Type B pancreatic cell (in vitro differentiated cells): ENCODE data around the gene ZNF316. TPM values are rescaled to one million over a fixed set of nuclear protein-coding genes. Genes with fewer than 3 reads are reported as not detected.

Source experiments
- DNase-seq: peaks from one replicate; pipeline ENCODE4 v3.0.0; 2021; ENCODE audit warnings: mixed read lengths; ENCODE audit not compliant: unreplicated experiment; ENCODE audit errors: extremely low spot score
- H3K27ac Mint-ChIP-seq: 2 replicates; pipeline ENCODE4 v1.8.0; 2021; ENCODE audit warnings: mild to moderate bottlenecking, mixed read lengths
- H3K27me3 Mint-ChIP-seq: 2 replicates; pipeline ENCODE4 v1.8.0; 2021; ENCODE audit warnings: mixed read lengths
- H3K36me3 Mint-ChIP-seq: 2 replicates; pipeline ENCODE4 v1.8.0; 2021; ENCODE audit warnings: mixed read lengths
- H3K4me1 Mint-ChIP-seq: one replicate; pipeline ENCODE4 v1.8.0; 2021; ENCODE audit warnings: mixed read lengths; ENCODE audit not compliant: unreplicated experiment
- H3K4me3 Mint-ChIP-seq: 2 replicates; pipeline ENCODE4 v1.8.0; 2021; ENCODE audit warnings: mild to moderate bottlenecking, mixed read lengths
- H3K9me3 Mint-ChIP-seq: 2 replicates; pipeline ENCODE4 v1.8.0; 2021; ENCODE audit warnings: mixed read lengths
- total RNA-seq: library from RNA; stranded (reverse); gene quantifications from 2 replicates; pipeline ENCODE4 v1.2.1, GENCODE V29; 2021; ENCODE audit warnings: low replicate concordance
- TF ChIP-seq, protein P1 (sequence below): fragments of 200-600 bp; sonication (generic); conservative IDR thresholded peaks from 2 replicates; pipeline ENCODE4 v1.5.0; 2021; ENCODE audit warnings: antibody characterized with exemption, mild to moderate bottlenecking

Gene ZNF316
- total RNA-seq, 1 donor from 2014 or later = 46.8 TPM

DNA sequence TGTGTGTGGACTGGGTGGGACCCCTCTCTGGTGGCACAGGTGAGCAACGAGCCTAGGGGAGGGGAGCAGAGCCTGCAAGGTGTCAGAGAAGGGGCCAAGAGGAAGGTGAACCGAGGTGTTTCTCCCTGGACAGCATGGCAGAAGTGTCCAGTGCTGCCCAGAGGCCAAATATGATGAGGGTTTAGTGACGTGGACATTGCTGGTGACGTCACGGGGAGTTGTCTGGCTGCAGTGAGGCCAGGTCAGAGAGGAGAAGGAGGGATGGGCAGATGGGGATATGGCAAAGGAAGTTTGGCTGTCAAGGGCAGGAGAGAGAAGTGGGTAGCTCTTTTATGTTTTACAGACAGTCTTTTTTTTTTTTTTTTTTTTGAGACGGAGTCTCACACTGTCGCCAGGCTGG, 24.3 kb upstream of the ZNF316 start:
- Mint-ChIP-seq H3K27me3 (peaks cover 3% of the 10 kb centered on the region), H3K4me1 (peaks cover 4% of the 10 kb centered on the region), H3K9me3 (no peaks in the 10 kb centered on the region), H3K27ac (no peak overlapping the region), H3K36me3 (no peaks in the 10 kb centered on the region), H3K4me3 (peak overlapping the region; percentile 69)
- DNase-seq = no peak
- TF ChIP-seq, protein P1, sequence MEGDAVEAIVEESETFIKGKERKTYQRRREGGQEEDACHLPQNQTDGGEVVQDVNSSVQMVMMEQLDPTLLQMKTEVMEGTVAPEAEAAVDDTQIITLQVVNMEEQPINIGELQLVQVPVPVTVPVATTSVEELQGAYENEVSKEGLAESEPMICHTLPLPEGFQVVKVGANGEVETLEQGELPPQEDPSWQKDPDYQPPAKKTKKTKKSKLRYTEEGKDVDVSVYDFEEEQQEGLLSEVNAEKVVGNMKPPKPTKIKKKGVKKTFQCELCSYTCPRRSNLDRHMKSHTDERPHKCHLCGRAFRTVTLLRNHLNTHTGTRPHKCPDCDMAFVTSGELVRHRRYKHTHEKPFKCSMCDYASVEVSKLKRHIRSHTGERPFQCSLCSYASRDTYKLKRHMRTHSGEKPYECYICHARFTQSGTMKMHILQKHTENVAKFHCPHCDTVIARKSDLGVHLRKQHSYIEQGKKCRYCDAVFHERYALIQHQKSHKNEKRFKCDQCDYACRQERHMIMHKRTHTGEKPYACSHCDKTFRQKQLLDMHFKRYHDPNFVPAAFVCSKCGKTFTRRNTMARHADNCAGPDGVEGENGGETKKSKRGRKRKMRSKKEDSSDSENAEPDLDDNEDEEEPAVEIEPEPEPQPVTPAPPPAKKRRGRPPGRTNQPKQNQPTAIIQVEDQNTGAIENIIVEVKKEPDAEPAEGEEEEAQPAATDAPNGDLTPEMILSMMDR = no peak

DNA sequence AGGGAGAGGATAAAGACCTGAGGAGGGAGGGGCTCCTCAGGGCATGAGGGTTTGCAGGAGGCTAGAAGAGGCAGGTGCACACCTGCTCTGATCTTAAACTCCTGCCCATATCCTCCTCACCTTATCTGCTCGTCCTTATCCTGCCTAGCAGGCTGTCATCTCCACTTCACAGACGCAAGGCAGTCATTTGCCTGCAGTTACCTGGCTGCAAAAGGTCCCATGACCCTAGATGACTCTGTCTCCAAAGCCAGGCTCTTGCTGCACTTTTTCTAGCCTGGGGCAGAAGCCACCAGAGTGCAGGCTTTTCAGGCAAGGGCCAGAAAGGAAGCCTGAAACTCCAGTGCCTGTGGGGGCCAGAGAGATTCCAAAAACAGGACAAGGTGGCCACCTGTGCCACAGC, 23.4 kb upstream of the ZNF316 start:
- Mint-ChIP-seq H3K4me1 (peaks cover 4% of the 10 kb centered on the region), H3K27me3 (peaks cover 3% of the 10 kb centered on the region), H3K4me3 (peak overlapping the region; percentile 69), H3K9me3 (no peaks in the 10 kb centered on the region), H3K27ac (no peak overlapping the region), H3K36me3 (no peaks in the 10 kb centered on the region)
- DNase-seq = no peak
- TF ChIP-seq, protein P1 = no peak

DNA sequence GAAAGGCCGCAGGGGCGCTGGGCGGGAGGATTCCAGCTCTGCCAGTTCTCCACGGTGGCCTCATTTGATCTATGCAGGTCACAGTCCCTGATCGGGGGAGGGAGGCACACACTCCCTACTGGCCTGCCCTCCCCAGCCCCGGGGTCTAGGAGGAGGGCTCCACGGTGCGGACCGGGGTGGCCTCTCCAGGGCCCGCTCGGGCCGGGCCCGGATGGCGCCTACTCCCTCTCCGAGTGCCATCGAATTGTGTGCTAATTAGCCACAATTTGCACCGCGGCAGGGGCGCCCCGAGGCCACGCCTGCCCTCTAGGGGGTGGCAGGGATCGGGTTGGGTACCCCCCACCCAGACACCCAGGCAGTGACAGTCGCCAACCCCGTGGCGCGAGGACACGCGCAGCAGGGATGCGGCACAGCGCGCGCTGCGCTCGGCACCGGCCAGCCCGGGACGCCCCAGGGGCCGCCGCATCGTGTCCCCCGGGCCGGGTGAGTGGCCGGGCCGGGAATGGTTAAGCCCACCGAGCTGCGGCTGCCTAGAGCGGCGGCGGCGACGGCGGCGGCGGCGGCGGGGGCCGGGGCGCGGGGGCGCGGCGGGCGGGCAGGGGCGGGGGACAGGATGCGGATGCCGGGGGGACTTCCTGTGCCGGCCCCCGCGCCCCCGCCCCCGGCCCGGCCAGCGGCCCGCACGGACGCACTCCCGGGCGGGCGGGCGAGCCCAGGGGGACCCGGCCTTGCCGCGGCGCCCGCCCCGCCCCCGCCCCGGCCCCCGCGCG, 22.0 kb upstream of the ZNF316 start, which contains the start of gene ZNF853:
ZNF853 (plus strand) TSS at position 658 of the 770 bp plus-strand sequence. CDS start 565 bp downstream, outside the sequence.
- DNase-seq = no peak
- H3K4me1 Mint-ChIP-seq = peaks cover 4% of the 10 kb centered on the region
- TF ChIP-seq, protein P1 = no peak
- peaks cover 3% of the 10 kb centered on the region for H3K27me3 Mint-ChIP-seq
- no peaks in the 10 kb centered on the region for H3K9me3 Mint-ChIP-seq
- H3K36me3 Mint-ChIP-seq = no peaks in the 10 kb centered on the region
- peak within 1 kb of the TSS; percentile 91 for H3K4me3 Mint-ChIP-seq
- H3K27ac Mint-ChIP-seq = no peak within 1 kb of the TSS

DNA sequence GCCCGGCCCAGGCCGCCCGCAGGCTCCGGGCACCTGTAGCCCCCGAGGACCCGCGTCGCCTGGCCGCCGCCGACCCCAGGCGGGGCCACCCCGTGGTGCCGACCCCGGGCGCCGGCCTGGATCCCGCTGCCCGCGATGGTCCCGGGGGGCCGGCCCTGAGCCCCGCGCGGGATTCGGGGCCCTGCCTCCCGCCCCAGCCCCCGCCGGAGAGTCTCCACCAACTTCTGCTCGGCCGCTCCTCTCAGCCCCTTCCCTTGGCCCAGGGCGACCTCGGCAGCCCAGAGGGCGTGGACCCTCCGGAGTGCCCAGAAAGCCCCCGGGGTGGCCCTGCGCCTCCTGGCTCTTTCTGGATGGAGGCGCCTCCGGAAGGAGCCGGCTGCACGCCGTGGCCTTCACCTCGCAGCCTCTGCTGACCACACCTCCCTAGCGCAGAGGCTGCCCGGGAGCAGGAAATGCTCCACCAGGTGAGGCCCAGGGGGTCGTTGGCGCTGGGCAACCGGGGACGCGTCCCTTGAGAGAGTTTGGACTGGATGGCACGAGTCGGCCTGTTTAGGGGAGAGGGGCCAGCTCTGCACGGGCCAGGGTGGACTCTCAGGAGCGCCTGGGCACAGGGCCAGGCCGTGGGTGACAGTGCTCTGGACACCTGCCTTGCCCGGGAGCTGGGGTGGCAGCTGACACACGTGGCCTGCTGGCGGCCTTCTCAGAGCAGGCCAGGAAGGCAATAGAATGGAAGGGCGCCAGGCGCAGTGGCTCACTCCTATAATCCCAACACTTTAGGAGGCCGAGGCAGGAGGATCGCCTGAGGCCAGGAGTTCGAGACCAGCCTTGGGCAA, 21.2 kb upstream of the ZNF316 start:
- Mint-ChIP-seq H3K27ac (no peak overlapping the region), H3K4me3 (peak overlapping the region; percentile 72), H3K4me1 (peaks cover 4% of the 10 kb centered on the region), H3K27me3 (peaks cover 3% of the 10 kb centered on the region), H3K9me3 (no peaks in the 10 kb centered on the region), H3K36me3 (no peaks in the 10 kb centered on the region)
- TF ChIP-seq, protein P1 = no peak
- no peak for DNase-seq

DNA sequence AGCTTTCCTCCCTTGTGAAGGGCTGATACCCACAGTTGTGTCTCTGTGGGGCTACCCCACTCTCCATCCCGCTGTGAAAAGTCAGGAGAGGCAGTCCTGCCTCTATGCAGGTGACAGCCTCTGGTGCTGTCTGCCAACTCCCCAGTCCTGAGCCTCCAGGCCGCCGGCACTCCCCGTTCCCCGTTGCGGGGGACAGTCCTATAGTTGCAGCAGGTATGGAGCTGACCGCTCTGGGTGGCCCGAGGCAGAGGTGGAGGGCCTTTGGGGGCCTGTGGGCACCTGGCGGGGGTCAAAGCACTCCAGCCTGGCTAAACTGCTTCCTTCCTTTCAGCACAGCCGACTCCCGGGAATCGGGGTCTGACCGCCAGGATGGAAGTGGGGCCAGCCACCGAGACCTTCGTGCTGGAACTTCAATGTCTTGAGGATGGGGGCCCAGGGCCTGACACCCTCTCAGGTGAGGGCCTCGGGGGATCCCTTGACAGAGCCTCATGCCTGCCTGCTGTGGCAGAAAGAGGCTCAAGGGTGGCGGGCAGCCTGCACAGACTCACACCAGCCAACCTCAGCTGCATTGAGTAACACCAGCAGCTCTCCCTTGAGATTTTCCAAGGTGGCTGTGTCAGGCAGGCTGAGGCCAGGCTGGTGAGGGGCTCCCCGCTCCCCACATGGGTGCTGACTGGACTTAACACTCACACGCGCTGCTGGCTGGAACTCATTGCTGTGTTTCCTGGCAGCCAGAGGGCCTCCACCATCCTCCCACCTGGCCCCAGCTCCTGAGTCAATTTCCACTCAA, 20.1 kb upstream of the ZNF316 start:
- Mint-ChIP-seq H3K9me3 (no peaks in the 10 kb centered on the region), H3K36me3 (peaks cover 4% of the 10 kb centered on the region), H3K4me3 (peak overlapping the region; percentile 77), H3K27me3 (peaks cover 3% of the 10 kb centered on the region), H3K27ac (no peak overlapping the region), H3K4me1 (peaks cover 4% of the 10 kb centered on the region)
- TF ChIP-seq, protein P1 = no peak
- no peak for DNase-seq
